AG10803 (cell line): ENCODE results near the gene MTCL1.

Source experiments
- DNase-seq: peaks from one replicate; pipeline ENCODE4 v3.0.0; 2010; ENCODE audit warnings: low read depth
- H3K4me3 ChIP-seq: 2 replicates; pipeline ENCODE4 v1.5.1; 2011; ENCODE audit warnings: mild to moderate bottlenecking, low read length, control low read depth
- TF ChIP-seq, protein P1 (sequence below): conservative IDR thresholded peaks from 2 replicates; pipeline ENCODE4 v1.5.1; 2011; ENCODE audit warnings: mild to moderate bottlenecking, low read length, control low read depth, inconsistent platforms

MTCL1 gene

DNA sequence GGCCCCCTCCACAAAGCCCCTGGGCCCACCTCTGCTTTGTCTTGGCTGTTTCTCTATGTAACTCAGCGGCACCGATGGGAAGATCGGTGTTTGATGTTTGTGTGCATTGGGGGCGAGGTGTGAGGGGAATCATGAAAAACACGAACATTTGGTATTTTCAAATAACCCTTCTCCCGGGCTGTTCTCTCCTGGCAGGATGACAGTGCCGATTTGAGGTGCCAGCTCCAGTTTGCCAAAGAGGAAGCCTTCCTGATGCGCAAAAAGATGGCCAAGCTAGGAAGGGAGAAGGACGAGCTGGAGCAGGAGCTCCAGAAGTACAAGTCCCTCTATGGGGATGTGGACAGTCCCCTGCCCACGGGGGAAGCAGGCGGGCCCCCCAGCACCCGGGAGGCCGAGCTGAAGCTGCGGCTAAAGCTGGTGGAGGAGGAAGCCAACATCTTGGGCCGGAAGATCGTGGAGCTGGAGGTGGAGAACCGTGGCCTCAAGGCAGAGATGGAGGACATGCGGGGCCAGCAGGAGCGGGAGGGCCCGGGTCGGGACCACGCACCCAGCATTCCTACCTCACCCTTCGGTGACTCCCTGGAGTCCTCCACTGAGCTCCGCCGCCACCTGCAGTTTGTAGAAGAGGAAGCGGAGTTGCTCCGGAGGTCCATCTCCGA lies 78.1 kb downstream of the MTCL1 start:
- H3K4me3 ChIP-seq = no peak overlapping the region
- TF ChIP-seq, protein P1, sequence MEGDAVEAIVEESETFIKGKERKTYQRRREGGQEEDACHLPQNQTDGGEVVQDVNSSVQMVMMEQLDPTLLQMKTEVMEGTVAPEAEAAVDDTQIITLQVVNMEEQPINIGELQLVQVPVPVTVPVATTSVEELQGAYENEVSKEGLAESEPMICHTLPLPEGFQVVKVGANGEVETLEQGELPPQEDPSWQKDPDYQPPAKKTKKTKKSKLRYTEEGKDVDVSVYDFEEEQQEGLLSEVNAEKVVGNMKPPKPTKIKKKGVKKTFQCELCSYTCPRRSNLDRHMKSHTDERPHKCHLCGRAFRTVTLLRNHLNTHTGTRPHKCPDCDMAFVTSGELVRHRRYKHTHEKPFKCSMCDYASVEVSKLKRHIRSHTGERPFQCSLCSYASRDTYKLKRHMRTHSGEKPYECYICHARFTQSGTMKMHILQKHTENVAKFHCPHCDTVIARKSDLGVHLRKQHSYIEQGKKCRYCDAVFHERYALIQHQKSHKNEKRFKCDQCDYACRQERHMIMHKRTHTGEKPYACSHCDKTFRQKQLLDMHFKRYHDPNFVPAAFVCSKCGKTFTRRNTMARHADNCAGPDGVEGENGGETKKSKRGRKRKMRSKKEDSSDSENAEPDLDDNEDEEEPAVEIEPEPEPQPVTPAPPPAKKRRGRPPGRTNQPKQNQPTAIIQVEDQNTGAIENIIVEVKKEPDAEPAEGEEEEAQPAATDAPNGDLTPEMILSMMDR = no peak

GRCh38 chr18:8783994-8784530 lies 78.7 kb downstream of the MTCL1 start:
- no peak overlapping the region for H3K4me3 ChIP-seq
- TF ChIP-seq, protein P1 = no peak

More for the DNA sequence above, 78.1 kb downstream of the MTCL1 start:
- no peak for DNase-seq

GRCh38 chr18:8785261-8785660 lies 79.9 kb downstream of the MTCL1 start:
- TF ChIP-seq, protein P1 = no peak
- no peak for DNase-seq
- H3K4me3 ChIP-seq = no peak overlapping the region

More at GRCh38 chr18:8783994-8784530, 78.7 kb downstream of the MTCL1 start:
- DNase-seq = no peak

DNA sequence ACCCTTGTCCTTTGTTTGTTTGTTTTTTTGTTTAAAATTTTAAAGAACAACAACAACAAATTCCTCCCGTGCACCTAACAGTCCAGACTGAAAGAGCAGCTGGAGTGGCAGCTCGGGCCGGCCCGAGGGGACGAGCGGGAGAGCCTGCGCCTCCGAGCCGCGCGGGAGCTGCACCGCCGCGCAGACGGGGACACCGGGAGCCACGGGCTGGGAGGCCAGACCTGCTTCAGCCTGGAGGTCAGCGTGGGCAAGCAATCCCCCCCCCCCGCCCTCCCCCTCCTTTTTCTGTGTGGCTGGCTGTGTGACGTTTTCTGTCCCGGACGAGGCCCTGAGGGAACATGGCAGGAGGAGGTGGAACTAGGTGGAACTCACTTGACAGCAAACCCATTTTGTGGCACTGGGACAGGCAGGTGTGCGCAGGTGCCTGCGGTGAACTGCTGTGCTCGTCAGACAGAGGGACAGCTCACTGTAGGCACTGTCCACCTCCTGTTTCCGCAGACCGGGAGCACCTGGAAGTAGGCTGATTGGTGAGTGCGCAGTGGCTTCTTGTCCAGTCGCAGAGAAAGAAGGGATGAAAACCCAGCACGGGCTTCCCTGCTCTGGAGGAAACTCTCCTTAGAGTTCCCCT lies 80.6 kb downstream of the MTCL1 start:
- TF ChIP-seq, protein P1 = no peak
- no peak overlapping the region for H3K4me3 ChIP-seq
- DNase-seq = no peak

- DNase-seq = no peak
- TF ChIP-seq, protein P1 = no peak
- H3K4me3 ChIP-seq = no peak overlapping the region
Observed at GRCh38 chr18:8786483-8787370, 81.4 kb downstream of the MTCL1 start.

GRCh38 chr18:8787371-8787670 lies 82.0 kb downstream of the MTCL1 start:
- DNase-seq = no peak
- H3K4me3 ChIP-seq = no peak overlapping the region
- TF ChIP-seq, protein P1 = no peak
